Upper lobe of right lung (tissue), 1 donor: ENCODE results near the gene CDSN. TPM values are rescaled to one million over a fixed set of nuclear protein-coding genes. Genes with fewer than 3 reads are reported as not detected.

ENCODE experiments used
- ATAC-seq: fragments of 200-7000 bp; cut with Tn5 transposase; one replicate; pipeline ENCODE4 v1.9.1; 2020; ENCODE audit warnings: mild to moderate bottlenecking, moderate library complexity
- DNase-seq: peaks from one replicate; pipeline ENCODE4 v3.0.0-alpha.2; 2020
- H3K27ac ChIP-seq: fragments of 200-600 bp; one replicate; pipeline ENCODE4 v1.8.0; 2022
- H3K27me3 ChIP-seq: fragments of 200-600 bp; one replicate; pipeline ENCODE4 v1.8.0; 2022; ENCODE audit warnings: mild to moderate bottlenecking
- H3K36me3 ChIP-seq: fragments of 200-600 bp; one replicate; pipeline ENCODE4 v1.8.0; 2022
- H3K4me1 ChIP-seq: fragments of 200-600 bp; one replicate; pipeline ENCODE4 v1.8.0; 2022
- H3K4me3 ChIP-seq: fragments of 200-600 bp; one replicate; pipeline ENCODE4 v1.8.0; 2022; ENCODE audit warnings: mild to moderate bottlenecking
- H3K9me3 ChIP-seq: fragments of 200-600 bp; one replicate; pipeline ENCODE4 v1.8.0; 2022
- intact Hi-C: fragments of 100-400 bp; cut with DNase I; formaldehyde crosslinking; loops from one replicate; pipeline ENCODE4 v1.11.0; 2022
- total RNA-seq: library from RNA; stranded (reverse); fragmentation: NEBNext Ultra II Directional; extraction: Animal tissue kit (Norgen Biotek cat#: 25700); gene quantifications from one replicate; pipeline ENCODE4 v1.2.1, GENCODE V29; 2021
- TF ChIP-seq, protein P1 (sequence below): fragments of 200-600 bp; IDR thresholded peaks from one replicate; pipeline ENCODE4 v1.8.0; 2022; ENCODE audit warnings: antibody characterized with exemption
- donor health status: DM: no; HTN: yes; CAD: no; lungs with severe emphysema.

Gene CDSN
- total RNA-seq, 1 donor from 2014 or later, result not detected

- DNase-seq (no peak), ATAC-seq (no peak)
- Histone ChIP-seq H3K9me3 (no peaks in the 10 kb centered on the region), H3K4me1 (no peaks in the 10 kb centered on the region), H3K4me3 (no peak overlapping the region), H3K36me3 (peaks cover 10% of the 10 kb centered on the region), H3K27ac (no peak overlapping the region), H3K27me3 (no peaks in the 10 kb centered on the region)
- TF ChIP-seq, protein P1, sequence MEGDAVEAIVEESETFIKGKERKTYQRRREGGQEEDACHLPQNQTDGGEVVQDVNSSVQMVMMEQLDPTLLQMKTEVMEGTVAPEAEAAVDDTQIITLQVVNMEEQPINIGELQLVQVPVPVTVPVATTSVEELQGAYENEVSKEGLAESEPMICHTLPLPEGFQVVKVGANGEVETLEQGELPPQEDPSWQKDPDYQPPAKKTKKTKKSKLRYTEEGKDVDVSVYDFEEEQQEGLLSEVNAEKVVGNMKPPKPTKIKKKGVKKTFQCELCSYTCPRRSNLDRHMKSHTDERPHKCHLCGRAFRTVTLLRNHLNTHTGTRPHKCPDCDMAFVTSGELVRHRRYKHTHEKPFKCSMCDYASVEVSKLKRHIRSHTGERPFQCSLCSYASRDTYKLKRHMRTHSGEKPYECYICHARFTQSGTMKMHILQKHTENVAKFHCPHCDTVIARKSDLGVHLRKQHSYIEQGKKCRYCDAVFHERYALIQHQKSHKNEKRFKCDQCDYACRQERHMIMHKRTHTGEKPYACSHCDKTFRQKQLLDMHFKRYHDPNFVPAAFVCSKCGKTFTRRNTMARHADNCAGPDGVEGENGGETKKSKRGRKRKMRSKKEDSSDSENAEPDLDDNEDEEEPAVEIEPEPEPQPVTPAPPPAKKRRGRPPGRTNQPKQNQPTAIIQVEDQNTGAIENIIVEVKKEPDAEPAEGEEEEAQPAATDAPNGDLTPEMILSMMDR, result no peak
- intact Hi-C loops, result no loop called here
Measured at GRCh38 chr6:31149827-31150447, 29.7 kb upstream of the CDSN start.

GRCh38 chr6:31145386-31145785 is 25.1 kb upstream of the CDSN start:
- H3K9me3 ChIP-seq, result no peaks in the 10 kb centered on the region
- DNase-seq (no peak), ATAC-seq (no peak)
- no peaks in the 10 kb centered on the region for H3K27me3 ChIP-seq
- H3K36me3 ChIP-seq, result peaks cover 8% of the 10 kb centered on the region
- TF ChIP-seq, protein P1, result no peak
- intact Hi-C loops, result no loop called here
- no peaks in the 10 kb centered on the region for H3K4me1 ChIP-seq
- H3K4me3 ChIP-seq, result no peak overlapping the region
- no peak overlapping the region for H3K27ac ChIP-seq

- Histone ChIP-seq H3K27me3 (no peaks in the 10 kb centered on the region), H3K9me3 (no peaks in the 10 kb centered on the region), H3K27ac (no peak overlapping the region), H3K4me1 (no peaks in the 10 kb centered on the region), H3K36me3 (peaks cover 4% of the 10 kb centered on the region), H3K4me3 (no peak overlapping the region)
- TF ChIP-seq, protein P1, result no peak
- DNase-seq (no peak), ATAC-seq (no peak)
- intact Hi-C loops, result no loop called here
Measured at GRCh38 chr6:31144970-31145340, 24.7 kb upstream of the CDSN start.

- H3K4me3 ChIP-seq, result no peak overlapping the region
- H3K27me3 ChIP-seq, result no peaks in the 10 kb centered on the region
- TF ChIP-seq, protein P1, result no peak
- H3K36me3 ChIP-seq, result no peaks in the 10 kb centered on the region
- ATAC-seq (peak; percentile 6), DNase-seq (no peak)
- no peaks in the 10 kb centered on the region for H3K9me3 ChIP-seq
- H3K27ac ChIP-seq, result no peak overlapping the region
- intact Hi-C loops, result no loop called here
- no peaks in the 10 kb centered on the region for H3K4me1 ChIP-seq
Measured at GRCh38 chr6:31144296-31144969, 24.2 kb upstream of the CDSN start.

GRCh38 chr6:31143148-31143547 is 22.9 kb upstream of the CDSN start:
- no peak overlapping the region for H3K27ac ChIP-seq
- H3K4me1 ChIP-seq, result no peaks in the 10 kb centered on the region
- no peaks in the 10 kb centered on the region for H3K27me3 ChIP-seq
- no peak overlapping the region for H3K4me3 ChIP-seq
- H3K9me3 ChIP-seq, result no peaks in the 10 kb centered on the region
- no peaks in the 10 kb centered on the region for H3K36me3 ChIP-seq
- TF ChIP-seq, protein P1, result no peak
- DNase-seq, result no peak
- peak; percentile 64 for ATAC-seq
- intact Hi-C loops, result no loop called here
